Measurements from ENCODE around the gene KDM1A. TPM values are rescaled to one million over a fixed set of nuclear protein-coding genes. Genes with fewer than 3 reads are reported as not detected.

The KDM1A gene
- total RNA-seq, 1 experiment from 2014 or later: 162 TPM

DNA sequence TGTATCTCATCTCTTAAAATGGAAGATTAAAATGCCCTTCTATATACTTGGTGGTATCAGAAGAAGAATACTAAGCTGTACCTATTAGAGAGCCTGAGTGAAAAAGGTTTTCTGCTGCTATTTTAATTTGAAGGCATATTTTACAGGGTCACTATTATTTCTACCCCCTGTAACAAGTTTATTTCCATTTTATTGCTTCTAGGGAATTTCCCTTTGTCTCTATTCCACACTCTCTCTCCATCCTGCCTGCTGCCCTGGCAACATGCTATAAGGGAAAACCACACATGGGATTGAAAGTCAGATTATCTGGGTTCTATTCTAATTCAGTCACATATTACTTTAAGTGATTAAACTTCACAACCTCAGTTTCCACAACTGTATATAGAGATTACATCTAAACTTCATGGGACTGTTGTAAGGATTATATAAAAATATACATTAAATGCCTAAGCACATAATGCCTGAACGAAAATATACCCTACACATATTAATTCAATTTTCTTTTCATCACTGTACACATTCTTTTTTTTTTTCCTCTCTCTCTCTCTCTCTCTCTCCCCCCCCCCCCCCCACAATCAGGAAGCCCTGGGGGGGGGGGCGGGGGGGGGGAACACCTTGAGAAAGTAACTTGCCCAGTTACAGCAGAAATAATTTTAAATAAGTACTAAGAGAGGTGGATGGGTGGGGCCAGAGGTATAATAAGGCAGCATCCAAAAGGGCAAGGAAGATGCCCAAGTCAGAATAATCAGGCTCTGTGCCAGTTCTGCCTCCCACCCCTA is 97.8 kb downstream of the KDM1A start:
- ChIA-PET POLR2A (no interaction called here), RAD21 (ENCODE audit: low non-redundant PET in 1 of 2, low total read pairs in 2 of 2, uncharacterized antibody in 2 of 2, unreplicated experiment in 2 of 2) (no interaction called here), CTCF (no interaction called here)
- Histone ChIP-seq H3K4me1 (ENCODE audit: control insufficient read depth in 1 of 2, insufficient read depth in 2 of 2, low read length in 2 of 2) (peaks cover 3 to 16% of the 10 kb centered on the region in 2 experiments; a peak in 2 of 4 replicates), H3K27ac (ENCODE audit: low read depth, low read length) (no peak overlapping the region), H3K36me3 (ENCODE audit: control insufficient read depth in 1 of 2, insufficient read depth in 2 of 2, low read length in 2 of 2) (no peaks in the 10 kb centered on the region), H3K9me3 (ENCODE audit: control insufficient read depth in 1 of 2, insufficient read depth in 1 of 2, low read depth in 1 of 2, low read length in 2 of 2) (no peaks in the 10 kb centered on the region), H3K27me3 (ENCODE audit: insufficient read depth, low read length) (no peaks in the 10 kb centered on the region), H3K9ac (ENCODE audit: low read length) (no peak overlapping the region), H2AFZ (ENCODE audit: low read depth, low read length, poor library complexity, severe bottlenecking) (no peak overlapping the region), H3K79me2 (ENCODE audit: insufficient read depth, low read length) (peaks cover 64% of the 10 kb centered on the region), H3K4me2 (ENCODE audit: low read length) (no peak overlapping the region), H3K9me2 (ENCODE audit: insufficient read depth) (no peaks in the 10 kb centered on the region), H3K4me3 (replicated peaks in 1 of 2; ENCODE audit: low read depth in 1 of 2, low read length in 2 of 2) (no peak overlapping the region), H4K20me1 (ENCODE audit: insufficient read depth) (peaks cover 4% of the 10 kb centered on the region; the same call in 1 of the 2 replicates)
- BruUV-seq (replicated peaks): no TSS peak
- TF ChIP-seq YY1 (IDR thresholded peaks at IDR 0.05; ENCODE audit: extremely low read depth, insufficient replicate concordance, low read depth, low read length) (no peak), EZH2 (IDR thresholded peaks at IDR 0.05) (no peak), CEBPB (IDR thresholded peaks at IDR 0.05; ENCODE audit: low read depth) (no peak), SP1 (IDR thresholded peaks at IDR 0.05; ENCODE audit: low read depth) (no peak), POLR2AphosphoS5 (IDR thresholded peaks at IDR 0.05; ENCODE audit: low read depth, low read length) (no peak), EZH2phosphoT487 (IDR thresholded peaks at IDR 0.05; ENCODE audit: borderline replicate concordance) (no peak), RAD21 (IDR thresholded peaks at IDR 0.05; ENCODE audit: low read depth) (no peak), SRF (IDR thresholded peaks at IDR 0.05; ENCODE audit: low read depth) (no peak), EGR1 (IDR thresholded peaks at IDR 0.05; ENCODE audit: low read depth) (no peak), POLR2A (IDR thresholded peaks at IDR 0.05; ENCODE audit: borderline replicate concordance, extremely low read depth, insufficient read depth, insufficient read length) (no peak), TCF7L2 (IDR thresholded peaks at IDR 0.05; ENCODE audit: borderline replicate concordance, extremely low read depth, insufficient read depth, insufficient read length) (no peak)
- TF ChIP-seq, protein P1, sequence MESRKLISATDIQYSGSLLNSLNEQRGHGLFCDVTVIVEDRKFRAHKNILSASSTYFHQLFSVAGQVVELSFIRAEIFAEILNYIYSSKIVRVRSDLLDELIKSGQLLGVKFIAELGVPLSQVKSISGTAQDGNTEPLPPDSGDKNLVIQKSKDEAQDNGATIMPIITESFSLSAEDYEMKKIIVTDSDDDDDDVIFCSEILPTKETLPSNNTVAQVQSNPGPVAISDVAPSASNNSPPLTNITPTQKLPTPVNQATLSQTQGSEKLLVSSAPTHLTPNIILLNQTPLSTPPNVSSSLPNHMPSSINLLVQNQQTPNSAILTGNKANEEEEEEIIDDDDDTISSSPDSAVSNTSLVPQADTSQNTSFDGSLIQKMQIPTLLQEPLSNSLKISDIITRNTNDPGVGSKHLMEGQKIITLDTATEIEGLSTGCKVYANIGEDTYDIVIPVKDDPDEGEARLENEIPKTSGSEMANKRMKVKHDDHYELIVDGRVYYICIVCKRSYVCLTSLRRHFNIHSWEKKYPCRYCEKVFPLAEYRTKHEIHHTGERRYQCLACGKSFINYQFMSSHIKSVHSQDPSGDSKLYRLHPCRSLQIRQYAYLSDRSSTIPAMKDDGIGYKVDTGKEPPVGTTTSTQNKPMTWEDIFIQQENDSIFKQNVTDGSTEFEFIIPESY (IDR thresholded peaks at IDR 0.05; ENCODE audit: extremely low read depth, insufficient replicate concordance, low read length): no peak
- TF ChIP-seq, protein P2, sequence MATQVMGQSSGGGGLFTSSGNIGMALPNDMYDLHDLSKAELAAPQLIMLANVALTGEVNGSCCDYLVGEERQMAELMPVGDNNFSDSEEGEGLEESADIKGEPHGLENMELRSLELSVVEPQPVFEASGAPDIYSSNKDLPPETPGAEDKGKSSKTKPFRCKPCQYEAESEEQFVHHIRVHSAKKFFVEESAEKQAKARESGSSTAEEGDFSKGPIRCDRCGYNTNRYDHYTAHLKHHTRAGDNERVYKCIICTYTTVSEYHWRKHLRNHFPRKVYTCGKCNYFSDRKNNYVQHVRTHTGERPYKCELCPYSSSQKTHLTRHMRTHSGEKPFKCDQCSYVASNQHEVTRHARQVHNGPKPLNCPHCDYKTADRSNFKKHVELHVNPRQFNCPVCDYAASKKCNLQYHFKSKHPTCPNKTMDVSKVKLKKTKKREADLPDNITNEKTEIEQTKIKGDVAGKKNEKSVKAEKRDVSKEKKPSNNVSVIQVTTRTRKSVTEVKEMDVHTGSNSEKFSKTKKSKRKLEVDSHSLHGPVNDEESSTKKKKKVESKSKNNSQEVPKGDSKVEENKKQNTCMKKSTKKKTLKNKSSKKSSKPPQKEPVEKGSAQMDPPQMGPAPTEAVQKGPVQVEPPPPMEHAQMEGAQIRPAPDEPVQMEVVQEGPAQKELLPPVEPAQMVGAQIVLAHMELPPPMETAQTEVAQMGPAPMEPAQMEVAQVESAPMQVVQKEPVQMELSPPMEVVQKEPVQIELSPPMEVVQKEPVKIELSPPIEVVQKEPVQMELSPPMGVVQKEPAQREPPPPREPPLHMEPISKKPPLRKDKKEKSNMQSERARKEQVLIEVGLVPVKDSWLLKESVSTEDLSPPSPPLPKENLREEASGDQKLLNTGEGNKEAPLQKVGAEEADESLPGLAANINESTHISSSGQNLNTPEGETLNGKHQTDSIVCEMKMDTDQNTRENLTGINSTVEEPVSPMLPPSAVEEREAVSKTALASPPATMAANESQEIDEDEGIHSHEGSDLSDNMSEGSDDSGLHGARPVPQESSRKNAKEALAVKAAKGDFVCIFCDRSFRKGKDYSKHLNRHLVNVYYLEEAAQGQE (IDR thresholded peaks at IDR 0.05; ENCODE audit: low read depth): no peak
- TF ChIP-seq, protein P3, sequence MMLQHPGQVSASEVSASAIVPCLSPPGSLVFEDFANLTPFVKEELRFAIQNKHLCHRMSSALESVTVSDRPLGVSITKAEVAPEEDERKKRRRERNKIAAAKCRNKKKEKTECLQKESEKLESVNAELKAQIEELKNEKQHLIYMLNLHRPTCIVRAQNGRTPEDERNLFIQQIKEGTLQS (IDR thresholded peaks at IDR 0.05): no peak
- TF ChIP-seq, protein P4, sequence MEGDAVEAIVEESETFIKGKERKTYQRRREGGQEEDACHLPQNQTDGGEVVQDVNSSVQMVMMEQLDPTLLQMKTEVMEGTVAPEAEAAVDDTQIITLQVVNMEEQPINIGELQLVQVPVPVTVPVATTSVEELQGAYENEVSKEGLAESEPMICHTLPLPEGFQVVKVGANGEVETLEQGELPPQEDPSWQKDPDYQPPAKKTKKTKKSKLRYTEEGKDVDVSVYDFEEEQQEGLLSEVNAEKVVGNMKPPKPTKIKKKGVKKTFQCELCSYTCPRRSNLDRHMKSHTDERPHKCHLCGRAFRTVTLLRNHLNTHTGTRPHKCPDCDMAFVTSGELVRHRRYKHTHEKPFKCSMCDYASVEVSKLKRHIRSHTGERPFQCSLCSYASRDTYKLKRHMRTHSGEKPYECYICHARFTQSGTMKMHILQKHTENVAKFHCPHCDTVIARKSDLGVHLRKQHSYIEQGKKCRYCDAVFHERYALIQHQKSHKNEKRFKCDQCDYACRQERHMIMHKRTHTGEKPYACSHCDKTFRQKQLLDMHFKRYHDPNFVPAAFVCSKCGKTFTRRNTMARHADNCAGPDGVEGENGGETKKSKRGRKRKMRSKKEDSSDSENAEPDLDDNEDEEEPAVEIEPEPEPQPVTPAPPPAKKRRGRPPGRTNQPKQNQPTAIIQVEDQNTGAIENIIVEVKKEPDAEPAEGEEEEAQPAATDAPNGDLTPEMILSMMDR (IDR thresholded peaks at IDR 0.05 in 2 of 3, conservative IDR thresholded peaks at IDR 0.05 in 1 of 3; ENCODE audit: borderline replicate concordance in 1 of 3, insufficient read depth in 1 of 3, low read depth in 2 of 3, low read length in 2 of 3): no peak
- intact Hi-C loops (cut with micrococcal nuclease): no loop called here
- no peak for ATAC-seq
- no peak for DNase-seq (ENCODE audit: low read depth, low spot score)
